Mucosa of descending colon (tissue), 3 donors: Measurements from ENCODE around the gene ZMIZ1. TPM values are rescaled to one million over a fixed set of nuclear protein-coding genes. Genes with fewer than 3 reads are reported as not detected.

ENCODE experiments used
- ATAC-seq: fragments of 200-7000 bp; cut with Tn5 transposase; one replicate; pipeline ENCODE4 v1.9.1; 2020; ENCODE audit warnings: mild to moderate bottlenecking, moderate library complexity
- DNase-seq, 3 donors: peaks; one replicate each; pipeline ENCODE4 v3.0.0-alpha.2; 2020
- H3K36me3 ChIP-seq: fragments of 200-600 bp; one replicate; pipeline ENCODE4 v1.8.0; 2021; ENCODE audit warnings: low read depth, mild to moderate bottlenecking
- H3K4me1 ChIP-seq: fragments of 200-600 bp; one replicate; pipeline ENCODE4 v1.8.0; 2021; ENCODE audit warnings: low read depth, mild to moderate bottlenecking
- H3K4me3 ChIP-seq: fragments of 200-600 bp; one replicate; pipeline ENCODE4 v1.8.0; 2021; ENCODE audit warnings: mild to moderate bottlenecking
- H3K9me3 ChIP-seq: fragments of 200-600 bp; one replicate; pipeline ENCODE4 v1.8.0; 2021; ENCODE audit warnings: mild to moderate bottlenecking
- intact Hi-C, 2 donors: fragments of 100-400 bp; cut with DNase I in 1 of 2; cut with micrococcal nuclease in 1 of 2; formaldehyde crosslinking; loops; one replicate each; pipeline versions ENCODE4 v1.11.0 to v1.11.1; 2022; cut with DNase I, micrococcal nuclease
- total RNA-seq, 3 donors: library from RNA; stranded (reverse); fragmentation: NEBNext Ultra II Directional in 2 of 3; extraction: Animal tissue kit (Norgen Biotek cat#: 25700) in 2 of 3; gene quantifications; one replicate each; pipeline versions ENCODE4 v1.2.1 to v1.2.4, GENCODE V29; 2021 to 2023
- TF ChIP-seq, protein P1 (sequence below): fragments of 200-600 bp; IDR thresholded peaks from one replicate; pipeline ENCODE4 v1.8.0; 2022; ENCODE audit warnings: antibody characterized with exemption, mild to moderate bottlenecking
- donor health status: DM: no; HTN: no; CAD: no; lungs with moderate emphysema.
- donor health status: DM: no; HTN: no; CAD: no.
- donor health status: DM: no; HTN: yes; CAD: no.

The ZMIZ1 gene
- total RNA-seq, 3 donors from 2014 or later, result 61.4 to 103 (median 89.1) TPM

DNA sequence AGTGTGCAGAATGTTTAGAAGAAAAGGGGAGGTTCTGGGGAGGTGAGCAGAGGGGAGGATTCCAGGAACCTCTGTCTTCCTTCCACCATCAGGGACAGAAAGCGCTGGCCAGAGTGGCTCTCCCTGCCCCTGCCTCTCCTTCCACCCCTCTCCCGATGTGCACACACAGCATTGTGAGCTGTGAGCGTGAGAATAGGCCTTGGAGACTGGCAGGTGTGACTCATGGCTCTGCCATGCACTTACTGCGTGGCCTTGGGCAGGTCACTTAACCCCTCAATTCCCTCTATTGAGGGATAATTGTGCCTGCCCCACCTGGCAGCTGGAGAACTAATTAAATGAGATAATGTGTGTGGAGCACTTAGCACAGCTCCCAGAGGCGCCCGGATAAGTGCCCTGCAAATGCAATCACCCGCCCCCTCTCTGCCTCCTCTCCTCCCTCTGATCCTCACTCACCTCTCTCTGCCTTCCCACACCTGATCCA, 115.4 kb downstream of the ZMIZ1 start:
- Histone ChIP-seq H3K9me3 (no peaks in the 10 kb centered on the region), H3K4me1 (peaks cover 63% of the 10 kb centered on the region), H3K4me3 (no peak overlapping the region), H3K36me3 (no peaks in the 10 kb centered on the region)
- TF ChIP-seq, protein P1, sequence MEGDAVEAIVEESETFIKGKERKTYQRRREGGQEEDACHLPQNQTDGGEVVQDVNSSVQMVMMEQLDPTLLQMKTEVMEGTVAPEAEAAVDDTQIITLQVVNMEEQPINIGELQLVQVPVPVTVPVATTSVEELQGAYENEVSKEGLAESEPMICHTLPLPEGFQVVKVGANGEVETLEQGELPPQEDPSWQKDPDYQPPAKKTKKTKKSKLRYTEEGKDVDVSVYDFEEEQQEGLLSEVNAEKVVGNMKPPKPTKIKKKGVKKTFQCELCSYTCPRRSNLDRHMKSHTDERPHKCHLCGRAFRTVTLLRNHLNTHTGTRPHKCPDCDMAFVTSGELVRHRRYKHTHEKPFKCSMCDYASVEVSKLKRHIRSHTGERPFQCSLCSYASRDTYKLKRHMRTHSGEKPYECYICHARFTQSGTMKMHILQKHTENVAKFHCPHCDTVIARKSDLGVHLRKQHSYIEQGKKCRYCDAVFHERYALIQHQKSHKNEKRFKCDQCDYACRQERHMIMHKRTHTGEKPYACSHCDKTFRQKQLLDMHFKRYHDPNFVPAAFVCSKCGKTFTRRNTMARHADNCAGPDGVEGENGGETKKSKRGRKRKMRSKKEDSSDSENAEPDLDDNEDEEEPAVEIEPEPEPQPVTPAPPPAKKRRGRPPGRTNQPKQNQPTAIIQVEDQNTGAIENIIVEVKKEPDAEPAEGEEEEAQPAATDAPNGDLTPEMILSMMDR, result no peak
- peak; percentile 71 for ATAC-seq
- peak in 1 of 3 donors; percentile 54 for DNase-seq
- intact Hi-C loops, result no loop called here

DNA sequence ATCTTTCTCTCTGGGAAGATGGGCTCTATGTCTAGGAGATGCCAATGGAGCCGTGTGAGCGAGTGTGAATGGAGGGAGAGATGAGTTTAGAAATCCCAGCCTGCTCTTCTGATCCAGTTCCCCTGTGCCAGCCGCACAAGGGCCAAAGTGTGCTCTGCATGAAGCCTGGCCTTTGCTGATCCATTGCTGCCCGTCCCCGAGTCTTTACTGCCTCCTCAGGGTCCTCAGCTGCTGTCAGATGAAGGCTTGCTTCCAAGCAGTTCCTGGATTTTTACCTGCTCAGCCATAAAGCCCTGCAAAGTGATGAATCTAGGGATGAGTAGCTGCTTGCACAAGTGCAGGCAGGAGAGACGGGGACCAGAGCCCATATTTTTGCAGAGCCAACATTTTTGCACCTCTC, 115.9 kb downstream of the ZMIZ1 start:
- TF ChIP-seq, protein P1, result no peak
- Histone ChIP-seq H3K4me3 (no peak overlapping the region), H3K4me1 (peaks cover 63% of the 10 kb centered on the region), H3K36me3 (no peaks in the 10 kb centered on the region), H3K9me3 (no peaks in the 10 kb centered on the region)
- ATAC-seq (no peak), DNase-seq (no peak)
- intact Hi-C loops, result no loop called here

- H3K4me3 ChIP-seq, result no peak overlapping the region
- no peaks in the 10 kb centered on the region for H3K36me3 ChIP-seq
- no peaks in the 10 kb centered on the region for H3K9me3 ChIP-seq
- peak in 1 of 3 donors; percentile 29 for DNase-seq
- peaks cover 63% of the 10 kb centered on the region for H3K4me1 ChIP-seq
- ATAC-seq, result no peak
- TF ChIP-seq, protein P1, result no peak
- intact Hi-C loops, result no loop called here
Observed at GRCh38 chr10:79185067-79185774, 116.5 kb downstream of the ZMIZ1 start.

DNA sequence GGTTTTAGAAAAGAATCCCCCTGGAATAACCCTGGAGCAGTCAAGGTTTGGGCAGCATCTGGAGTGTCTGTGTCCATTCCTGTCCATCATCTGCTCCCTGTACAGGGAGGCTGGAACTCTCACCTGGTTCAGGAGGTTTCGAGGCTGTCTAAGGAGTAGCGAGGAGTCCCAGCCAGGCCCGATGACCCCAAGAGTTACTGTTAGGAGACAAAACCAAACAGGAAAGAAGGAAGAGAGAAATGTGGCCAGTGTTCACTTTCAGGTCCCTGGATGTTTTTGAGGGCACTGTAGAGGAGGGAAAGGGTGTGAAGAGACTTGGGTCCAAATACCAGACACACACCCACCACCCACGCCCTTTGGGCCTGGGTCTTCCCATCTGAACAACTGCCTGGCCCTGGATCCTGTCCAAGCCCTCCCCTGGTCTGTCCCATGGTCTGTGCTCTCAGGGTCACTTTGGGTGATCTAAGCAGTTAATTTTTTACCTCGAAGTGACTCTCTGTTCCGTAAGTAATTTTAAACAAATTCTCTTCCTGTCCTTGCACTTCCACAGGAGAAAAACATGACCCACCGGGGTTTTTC, 117.1 kb downstream of the ZMIZ1 start:
- DNase-seq (no peak), ATAC-seq (no peak)

DNA sequence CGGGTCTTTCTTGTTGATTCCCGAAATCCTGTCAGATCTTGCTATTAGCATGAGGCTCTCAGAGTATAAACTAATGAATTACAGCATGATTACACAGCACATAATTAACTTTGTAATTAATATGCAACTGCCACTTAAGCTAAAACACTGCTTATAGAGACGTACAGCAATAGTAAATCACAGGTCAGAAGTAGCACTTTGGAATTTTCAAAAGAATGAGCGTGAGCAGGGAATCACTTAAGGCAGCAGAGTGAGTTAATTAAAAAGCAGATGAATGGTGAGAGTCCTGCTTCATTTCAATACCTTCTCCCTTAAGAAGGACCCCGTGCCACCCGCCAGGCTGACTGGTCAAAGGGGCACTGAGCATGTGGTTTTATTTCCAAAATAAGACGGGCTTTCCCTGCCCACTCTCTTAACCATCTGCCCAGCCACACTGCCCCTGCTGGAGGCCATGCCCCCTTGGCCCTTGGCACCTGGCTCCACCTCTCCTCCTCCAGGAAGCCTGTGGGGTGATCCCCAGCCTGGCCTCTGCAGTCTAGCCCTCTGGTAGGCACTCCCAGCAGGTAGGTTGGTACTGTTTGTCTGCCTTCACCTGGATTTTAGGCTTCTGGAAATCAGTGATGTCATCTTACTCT, 117.8 kb downstream of the ZMIZ1 start:
- H3K4me1 ChIP-seq, result peaks cover 63% of the 10 kb centered on the region
- no peak overlapping the region for H3K4me3 ChIP-seq
- DNase-seq, result no peak
- H3K36me3 ChIP-seq, result no peaks in the 10 kb centered on the region
- no peaks in the 10 kb centered on the region for H3K9me3 ChIP-seq
- intact Hi-C loops, result no loop called here
- TF ChIP-seq, protein P1, result no peak
- no peak for ATAC-seq

More for the DNA sequence above, 117.1 kb downstream of the ZMIZ1 start:
- H3K4me3 ChIP-seq, result no peak overlapping the region
- TF ChIP-seq, protein P1, result no peak
- no peaks in the 10 kb centered on the region for H3K9me3 ChIP-seq
- intact Hi-C loops, result no loop called here
- no peaks in the 10 kb centered on the region for H3K36me3 ChIP-seq
- H3K4me1 ChIP-seq, result peaks cover 63% of the 10 kb centered on the region
